HepG2 (cell line): Measurements from ENCODE around the gene MVP. TPM values are rescaled to one million over a fixed set of nuclear protein-coding genes. Genes with fewer than 3 reads are reported as not detected.

Source experiments
- BORCS8-MEF2B ChIP-seq: sonication (generic); formaldehyde crosslinking; IDR thresholded peaks from 2 replicates; pipeline ENCODE4 v1.8.0; 2022; ENCODE audit warnings: mild to moderate bottlenecking, missing genetic modification reagents
- FLYWCH1 ChIP-seq: sonication (generic); formaldehyde crosslinking; IDR thresholded peaks from 2 replicates; pipeline ENCODE4 v1.8.1; 2023; ENCODE audit warnings: mild to moderate bottlenecking, missing genetic modification reagents
- MED1 ChIP-seq: sonication (generic); formaldehyde crosslinking; IDR thresholded peaks from 2 replicates; pipeline ENCODE4 v1.4.0; 2020; ENCODE audit warnings: missing genetic modification reagents
- PITX1 ChIP-seq: sonication (generic); formaldehyde crosslinking; IDR thresholded peaks from 2 replicates; pipeline ENCODE4 v1.5.1; 2020; ENCODE audit warnings: mild to moderate bottlenecking, missing genetic modification reagents
- TBX2 ChIP-seq: sonication (generic); formaldehyde crosslinking; IDR thresholded peaks from 2 replicates; pipeline ENCODE4 v1.5.0; 2020; ENCODE audit warnings: missing genetic modification reagents, mild to moderate bottlenecking, borderline replicate concordance
- TMF1 ChIP-seq: sonication (generic); formaldehyde crosslinking; IDR thresholded peaks from 2 replicates; pipeline ENCODE4 v1.8.1; 2022; ENCODE audit warnings: low read depth, missing genetic modification reagents
- ZBTB1 ChIP-seq: sonication (generic); formaldehyde crosslinking; IDR thresholded peaks from 2 replicates; pipeline ENCODE4 v1.4.0; 2020; ENCODE audit warnings: missing genetic modification reagents, borderline replicate concordance
- ZNF160 ChIP-seq: sonication (generic); formaldehyde crosslinking; IDR thresholded peaks from 2 replicates; pipeline ENCODE4 v1.8.0; 2022; ENCODE audit warnings: mild to moderate bottlenecking, inconsistent platforms, missing genetic modification reagents
- ZNF24 ChIP-seq: fragments of 450-650 bp; IDR thresholded peaks from 2 replicates; pipeline ENCODE4 v1.6.1; 2017; ENCODE audit warnings: antibody characterized with exemption, mild to moderate bottlenecking
- ZNF253 ChIP-seq: sonication (generic); formaldehyde crosslinking; IDR thresholded peaks from 2 replicates; pipeline ENCODE4 v1.8.0; 2022; ENCODE audit warnings: mild to moderate bottlenecking, missing genetic modification reagents, borderline replicate concordance
- ZNF260 ChIP-seq: sonication (generic); formaldehyde crosslinking; IDR thresholded peaks from 2 replicates; pipeline ENCODE4 v1.4.0; 2020; ENCODE audit warnings: missing genetic modification reagents, low read depth, mild to moderate bottlenecking, borderline replicate concordance
- ZNF281 ChIP-seq: sonication (generic); formaldehyde crosslinking; IDR thresholded peaks from 2 replicates; pipeline ENCODE4 v1.4.0; 2020; ENCODE audit warnings: missing genetic modification reagents, borderline replicate concordance
- ZNF468 ChIP-seq: sonication (generic); formaldehyde crosslinking; IDR thresholded peaks from 2 replicates; pipeline ENCODE4 v1.8.0; 2022; ENCODE audit warnings: mild to moderate bottlenecking, moderate library complexity, missing genetic modification reagents
- ZNF614 ChIP-seq: IDR thresholded peaks from 2 replicates; pipeline ENCODE4 v1.6.1; 2018; ENCODE audit warnings: missing biosample characterization, missing genetic modification reagents, inconsistent platforms, borderline replicate concordance
- ZNF660 ChIP-seq: sonication (generic); formaldehyde crosslinking; IDR thresholded peaks from 2 replicates; pipeline ENCODE4 v1.5.1; 2020; ENCODE audit warnings: mild to moderate bottlenecking, low read depth, missing genetic modification reagents, borderline replicate concordance
- ZNF777 ChIP-seq: sonication (generic); formaldehyde crosslinking; IDR thresholded peaks from 2 replicates; pipeline ENCODE4 v1.4.0; 2020; ENCODE audit warnings: missing genetic modification reagents
- ZSCAN9 ChIP-seq: IDR thresholded peaks from 2 replicates; pipeline ENCODE4 v1.6.1; 2016; ENCODE audit warnings: borderline replicate concordance
- polyA plus RNA-seq, 8 experiments: library from polyadenylated mRNA; depleted of rRNA in 3 of 8; stranded (reverse) in 7 of 8; unstranded in 1 of 8; fragments of >200 nt; fragmentation: Illumina TruSeq in 4 of 8; extraction: Trizol in 4 of 8; gene quantifications; 2 replicates each; pipeline versions ENCODE4 v1.2.1 to v1.2.3, GENCODE V29; 2011 to 2016; ENCODE audit warnings: low read depth in 4 of 8, missing spikeins in 1 of 8, mixed read lengths in 1 of 8; ENCODE audit not compliant: insufficient read depth in 1 of 8
- total RNA-seq, 5 experiments: library from RNA; depleted of rRNA; stranded (reverse); fragments of >200 nt; fragmentation: Illumina TruSeq; extraction: Trizol; gene quantifications; 2 replicates each; pipeline ENCODE4 v1.2.3, GENCODE V29; 2016; ENCODE audit warnings: low read depth in 1 of 5
- TF ChIP-seq, protein P1 (sequence below): IDR thresholded peaks from 2 replicates; pipeline ENCODE4 v1.6.1; 2016; ENCODE audit warnings: low read depth, missing genetic modification reagents, missing compliant biosample characterization
- TF ChIP-seq, protein P2 (sequence below): sonication (generic); formaldehyde crosslinking; IDR thresholded peaks from 2 replicates; pipeline ENCODE4 v1.4.0; 2020; ENCODE audit warnings: missing genetic modification reagents, mild to moderate bottlenecking, borderline replicate concordance

The MVP gene
- total and polyA plus RNA-seq, 2 of the 13 experiments (the other 11 are each of a cell fraction or from before 2014, with no cell fraction given) = 22.9 to 43.5 TPM

- TF ChIP-seq TBX2 (CRISPR knock-in tag) (peak; percentile 54; the same call in 1 of the 2 replicates), TMF1 (CRISPR knock-in tag) (no peak), ZNF614 (peak; percentile 29; the same call in 1 of the 2 replicates), PITX1 (CRISPR knock-in tag) (0 out of 2 replicates have a peak, but pooled peaks have one; percentile 53), ZNF281 (CRISPR knock-in tag) (no peak), ZBTB1 (CRISPR knock-in tag) (no peak), ZNF777 (CRISPR knock-in tag) (no peak), ZNF468 (CRISPR knock-in tag) (no peak), ZNF253 (no peak), FLYWCH1 (CRISPR knock-in tag) (no peak), ZNF660 (CRISPR knock-in tag) (no peak), ZSCAN9 (CRISPR knock-in tag) (no peak; the same call in 1 of the 2 replicates), ZNF24 (no peak), BORCS8-MEF2B (CRISPR knock-in tag) (no peak; the same call in 1 of the 2 replicates), ZNF160 (no peak), MED1 (CRISPR knock-in tag) (peak; percentile 46; the same call in 1 of the 2 replicates), ZNF260 (CRISPR knock-in tag) (no peak)
- TF ChIP-seq, protein P1, sequence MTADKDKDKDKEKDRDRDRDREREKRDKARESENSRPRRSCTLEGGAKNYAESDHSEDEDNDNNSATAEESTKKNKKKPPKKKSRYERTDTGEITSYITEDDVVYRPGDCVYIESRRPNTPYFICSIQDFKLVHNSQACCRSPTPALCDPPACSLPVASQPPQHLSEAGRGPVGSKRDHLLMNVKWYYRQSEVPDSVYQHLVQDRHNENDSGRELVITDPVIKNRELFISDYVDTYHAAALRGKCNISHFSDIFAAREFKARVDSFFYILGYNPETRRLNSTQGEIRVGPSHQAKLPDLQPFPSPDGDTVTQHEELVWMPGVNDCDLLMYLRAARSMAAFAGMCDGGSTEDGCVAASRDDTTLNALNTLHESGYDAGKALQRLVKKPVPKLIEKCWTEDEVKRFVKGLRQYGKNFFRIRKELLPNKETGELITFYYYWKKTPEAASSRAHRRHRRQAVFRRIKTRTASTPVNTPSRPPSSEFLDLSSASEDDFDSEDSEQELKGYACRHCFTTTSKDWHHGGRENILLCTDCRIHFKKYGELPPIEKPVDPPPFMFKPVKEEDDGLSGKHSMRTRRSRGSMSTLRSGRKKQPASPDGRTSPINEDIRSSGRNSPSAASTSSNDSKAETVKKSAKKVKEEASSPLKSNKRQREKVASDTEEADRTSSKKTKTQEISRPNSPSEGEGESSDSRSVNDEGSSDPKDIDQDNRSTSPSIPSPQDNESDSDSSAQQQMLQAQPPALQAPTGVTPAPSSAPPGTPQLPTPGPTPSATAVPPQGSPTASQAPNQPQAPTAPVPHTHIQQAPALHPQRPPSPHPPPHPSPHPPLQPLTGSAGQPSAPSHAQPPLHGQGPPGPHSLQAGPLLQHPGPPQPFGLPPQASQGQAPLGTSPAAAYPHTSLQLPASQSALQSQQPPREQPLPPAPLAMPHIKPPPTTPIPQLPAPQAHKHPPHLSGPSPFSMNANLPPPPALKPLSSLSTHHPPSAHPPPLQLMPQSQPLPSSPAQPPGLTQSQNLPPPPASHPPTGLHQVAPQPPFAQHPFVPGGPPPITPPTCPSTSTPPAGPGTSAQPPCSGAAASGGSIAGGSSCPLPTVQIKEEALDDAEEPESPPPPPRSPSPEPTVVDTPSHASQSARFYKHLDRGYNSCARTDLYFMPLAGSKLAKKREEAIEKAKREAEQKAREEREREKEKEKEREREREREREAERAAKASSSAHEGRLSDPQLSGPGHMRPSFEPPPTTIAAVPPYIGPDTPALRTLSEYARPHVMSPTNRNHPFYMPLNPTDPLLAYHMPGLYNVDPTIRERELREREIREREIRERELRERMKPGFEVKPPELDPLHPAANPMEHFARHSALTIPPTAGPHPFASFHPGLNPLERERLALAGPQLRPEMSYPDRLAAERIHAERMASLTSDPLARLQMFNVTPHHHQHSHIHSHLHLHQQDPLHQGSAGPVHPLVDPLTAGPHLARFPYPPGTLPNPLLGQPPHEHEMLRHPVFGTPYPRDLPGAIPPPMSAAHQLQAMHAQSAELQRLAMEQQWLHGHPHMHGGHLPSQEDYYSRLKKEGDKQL (CRISPR knock-in tag) = no peak
- TF ChIP-seq, protein P2, sequence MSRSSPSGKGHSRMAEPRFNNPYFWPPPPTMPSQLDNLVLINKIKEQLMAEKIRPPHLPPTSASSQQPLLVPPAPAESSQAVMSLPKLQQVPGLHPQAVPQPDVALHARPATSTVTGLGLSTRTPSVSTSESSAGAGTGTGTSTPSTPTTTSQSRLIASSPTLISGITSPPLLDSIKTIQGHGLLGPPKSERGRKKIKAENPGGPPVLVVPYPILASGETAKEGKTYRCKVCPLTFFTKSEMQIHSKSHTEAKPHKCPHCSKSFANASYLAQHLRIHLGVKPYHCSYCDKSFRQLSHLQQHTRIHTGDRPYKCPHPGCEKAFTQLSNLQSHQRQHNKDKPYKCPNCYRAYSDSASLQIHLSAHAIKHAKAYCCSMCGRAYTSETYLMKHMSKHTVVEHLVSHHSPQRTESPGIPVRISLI (CRISPR knock-in tag) = peak; percentile 73; the same call in 1 of the 2 replicates
Measured at GRCh38 chr16:29848420-29849297, 28.4 kb downstream of the MVP start (continued).
